ENCODE data around the gene PKD1. TPM values are rescaled to one million over a fixed set of nuclear protein-coding genes. Genes with fewer than 3 reads are reported as not detected.

Gene PKD1
- total and polyA plus RNA-seq, 2 donors (not counting 1 experiment from before 2014, with no cell fraction given): 100 to 116 TPM

- no peak overlapping the region for H3K4me2 ChIP-seq (replicated peaks; ENCODE audit: low read depth, low read length, poor library complexity, severe bottlenecking)
- Mint-ChIP-seq H3K4me3 (no peak overlapping the region), H3K27me3 (no peaks in the 10 kb centered on the region), H3K4me1 (no peaks in the 10 kb centered on the region), H3K9me3 (ENCODE audit: insufficient read depth) (no peaks in the 10 kb centered on the region), H3K27ac (no peak overlapping the region)
- H3K79me2 ChIP-seq (ENCODE audit: control insufficient read depth, insufficient read depth, low read length): no peaks in the 10 kb centered on the region
- peaks cover 0 to 2% (median 0%) of the 10 kb centered on the region in 3 donors for H3K9me3 ChIP-seq (ENCODE audit: control extremely low read depth in 1 of 3, control insufficient read depth in 2 of 3, insufficient read depth in 1 of 3, low read length in 2 of 3)
- H3K9ac ChIP-seq (ENCODE audit: low read length): no peak overlapping the region
- no peaks in the 10 kb centered on the region for H3K4me1 ChIP-seq (ENCODE audit: control insufficient read depth in 2 of 2, insufficient read depth in 2 of 2, low read length in 2 of 2)
- DNase-seq (no peak), ATAC-seq (ENCODE audit: low read depth) (no peak)
- no peak overlapping the region for H2AFZ ChIP-seq (ENCODE audit: insufficient read depth, low read depth, low read length, poor library complexity, severe bottlenecking)
- intact Hi-C loops (cut with micrococcal nuclease): no loop called here
- no peak overlapping the region for H3K27ac ChIP-seq (ENCODE audit: low read length in 2 of 2)
- POLR2A ChIA-PET: no interaction called here
- CTCF ChIA-PET: no interaction called here
- H3K27me3 ChIP-seq (replicated peaks in 1 of 4; ENCODE audit: control extremely low read depth in 1 of 4, control insufficient read depth in 3 of 4, insufficient read depth in 4 of 4, low read length in 3 of 4): no peaks in the 10 kb centered on the region
- 95% methylated on average over 18 of the region's 18 CpGs for WGBS (ENCODE audit: insufficient coverage)
- no peaks in the 10 kb centered on the region for H4K20me1 ChIP-seq (ENCODE audit: control insufficient read depth, insufficient read depth, low read length, poor library complexity, severe bottlenecking)
- TF ChIP-seq CTCF (IDR thresholded peaks at IDR 0.05): no peak
- no peak for TF ChIP-seq EZH2 (IDR thresholded peaks at IDR 0.05; ENCODE audit: borderline replicate concordance, insufficient read depth, low read depth, low read length, poor library complexity, severe bottlenecking)
- H3K4me3 ChIP-seq (ENCODE audit: control extremely low read depth in 1 of 5, extremely low read depth in 1 of 5, insufficient read depth in 1 of 5, low read depth in 2 of 5, low read length in 4 of 5): no peak overlapping the region
- peaks cover 0 to 42% of the 10 kb centered on the region in 2 experiments for H3K36me3 ChIP-seq (replicated peaks in 1 of 2; ENCODE audit: control extremely low read depth in 1 of 2, control insufficient read depth in 1 of 2, extremely low read depth in 1 of 2, insufficient read depth in 2 of 2, low read length in 1 of 2)
Observed at GRCh38 chr16:2061023-2061422, 74.7 kb downstream of the PKD1 start.

GRCh38 chr16:2060346-2060745, 75.4 kb downstream of the PKD1 start:
- Histone ChIP-seq H3K4me1 (ENCODE audit: control insufficient read depth in 2 of 2, insufficient read depth in 2 of 2, low read length in 2 of 2) (no peaks in the 10 kb centered on the region), H3K27me3 (replicated peaks in 1 of 4; ENCODE audit: control extremely low read depth in 1 of 4, control insufficient read depth in 3 of 4, insufficient read depth in 4 of 4, low read length in 3 of 4) (no peaks in the 10 kb centered on the region), H3K9me3 (ENCODE audit: control extremely low read depth in 1 of 3, control insufficient read depth in 2 of 3, insufficient read depth in 1 of 3, low read length in 2 of 3) (no peaks in the 10 kb centered on the region), H3K4me2 (replicated peaks; ENCODE audit: low read depth, low read length, poor library complexity, severe bottlenecking) (no peak overlapping the region), H3K36me3 (replicated peaks in 1 of 2; ENCODE audit: control extremely low read depth in 1 of 2, control insufficient read depth in 1 of 2, extremely low read depth in 1 of 2, insufficient read depth in 2 of 2, low read length in 1 of 2) (peaks cover 0 to 36% of the 10 kb centered on the region in 2 experiments), H3K79me2 (ENCODE audit: control insufficient read depth, insufficient read depth, low read length) (no peaks in the 10 kb centered on the region), H3K4me3 (ENCODE audit: control extremely low read depth in 1 of 5, extremely low read depth in 1 of 5, insufficient read depth in 1 of 5, low read depth in 2 of 5, low read length in 4 of 5) (no peak overlapping the region), H2AFZ (ENCODE audit: insufficient read depth, low read depth, low read length, poor library complexity, severe bottlenecking) (no peak overlapping the region), H3K27ac (ENCODE audit: low read length in 2 of 2) (no peak overlapping the region), H3K9ac (ENCODE audit: low read length) (no peak overlapping the region), H4K20me1 (ENCODE audit: control insufficient read depth, insufficient read depth, low read length, poor library complexity, severe bottlenecking) (no peaks in the 10 kb centered on the region)
- 93% methylated on average over 17 of the region's 17 CpGs for WGBS (ENCODE audit: insufficient coverage)
- no peak for DNase-seq
- Mint-ChIP-seq H3K4me3 (no peak overlapping the region), H3K27me3 (no peaks in the 10 kb centered on the region), H3K27ac (no peak overlapping the region), H3K9me3 (ENCODE audit: insufficient read depth) (no peaks in the 10 kb centered on the region), H3K4me1 (no peaks in the 10 kb centered on the region)
- ATAC-seq (ENCODE audit: low read depth): no peak
- TF ChIP-seq CTCF (IDR thresholded peaks at IDR 0.05) (no peak), EZH2 (IDR thresholded peaks at IDR 0.05; ENCODE audit: borderline replicate concordance, insufficient read depth, low read depth, low read length, poor library complexity, severe bottlenecking) (no peak)
- POLR2A ChIA-PET: no interaction called here
- intact Hi-C loops (cut with micrococcal nuclease): no loop called here
- CTCF ChIA-PET: no interaction called here

All from B cell (primary cell).